Measurements from ENCODE around the gene CLEC9A. TPM values are rescaled to one million over a fixed set of nuclear protein-coding genes. Genes with fewer than 3 reads are reported as not detected.

CLEC9A gene
- total and polyA plus RNA-seq, 2 donors (not counting 1 experiment from before 2014, with no cell fraction given) = not detected

- no peak for ATAC-seq (ENCODE audit: low read depth)
- H3K9ac ChIP-seq (ENCODE audit: low read length) = no peak overlapping the region
- H3K27me3 ChIP-seq (replicated peaks in 1 of 4; ENCODE audit: control extremely low read depth in 1 of 4, control insufficient read depth in 3 of 4, insufficient read depth in 4 of 4, low read length in 3 of 4) = peaks cover 0 to 10% (median 5%) of the 10 kb centered on the region in 4 experiments
- H3K4me3 Mint-ChIP-seq = no peak overlapping the region
- no peak overlapping the region for H3K4me2 ChIP-seq (replicated peaks; ENCODE audit: low read depth, low read length, poor library complexity, severe bottlenecking)
- H2AFZ ChIP-seq (ENCODE audit: insufficient read depth, low read depth, low read length, poor library complexity, severe bottlenecking) = no peak overlapping the region
- H3K27ac Mint-ChIP-seq = no peak overlapping the region
- intact Hi-C loops (cut with micrococcal nuclease) = no loop called here
- no peaks in the 10 kb centered on the region for H3K36me3 ChIP-seq (replicated peaks in 1 of 2; ENCODE audit: control extremely low read depth in 1 of 2, control insufficient read depth in 1 of 2, extremely low read depth in 1 of 2, insufficient read depth in 2 of 2, low read length in 1 of 2)
- H3K9me3 ChIP-seq (ENCODE audit: control extremely low read depth in 1 of 3, control insufficient read depth in 2 of 3, insufficient read depth in 1 of 3, low read length in 2 of 3) = no peaks in the 10 kb centered on the region
- H3K4me3 ChIP-seq (ENCODE audit: control extremely low read depth in 1 of 5, extremely low read depth in 1 of 5, insufficient read depth in 1 of 5, low read depth in 2 of 5, low read length in 4 of 5) = no peak overlapping the region
- TF ChIP-seq, protein P1, sequence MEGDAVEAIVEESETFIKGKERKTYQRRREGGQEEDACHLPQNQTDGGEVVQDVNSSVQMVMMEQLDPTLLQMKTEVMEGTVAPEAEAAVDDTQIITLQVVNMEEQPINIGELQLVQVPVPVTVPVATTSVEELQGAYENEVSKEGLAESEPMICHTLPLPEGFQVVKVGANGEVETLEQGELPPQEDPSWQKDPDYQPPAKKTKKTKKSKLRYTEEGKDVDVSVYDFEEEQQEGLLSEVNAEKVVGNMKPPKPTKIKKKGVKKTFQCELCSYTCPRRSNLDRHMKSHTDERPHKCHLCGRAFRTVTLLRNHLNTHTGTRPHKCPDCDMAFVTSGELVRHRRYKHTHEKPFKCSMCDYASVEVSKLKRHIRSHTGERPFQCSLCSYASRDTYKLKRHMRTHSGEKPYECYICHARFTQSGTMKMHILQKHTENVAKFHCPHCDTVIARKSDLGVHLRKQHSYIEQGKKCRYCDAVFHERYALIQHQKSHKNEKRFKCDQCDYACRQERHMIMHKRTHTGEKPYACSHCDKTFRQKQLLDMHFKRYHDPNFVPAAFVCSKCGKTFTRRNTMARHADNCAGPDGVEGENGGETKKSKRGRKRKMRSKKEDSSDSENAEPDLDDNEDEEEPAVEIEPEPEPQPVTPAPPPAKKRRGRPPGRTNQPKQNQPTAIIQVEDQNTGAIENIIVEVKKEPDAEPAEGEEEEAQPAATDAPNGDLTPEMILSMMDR (IDR thresholded peaks at IDR 0.05) = no peak
- TF ChIP-seq EZH2 (IDR thresholded peaks at IDR 0.05; ENCODE audit: borderline replicate concordance, insufficient read depth, low read depth, low read length, poor library complexity, severe bottlenecking) = no peak
- no peaks in the 10 kb centered on the region for H3K79me2 ChIP-seq (ENCODE audit: control insufficient read depth, insufficient read depth, low read length)
- H3K4me1 Mint-ChIP-seq = no peaks in the 10 kb centered on the region
- no peak for DNase-seq
- H3K27me3 Mint-ChIP-seq = peaks cover 39% of the 10 kb centered on the region
- H3K4me1 ChIP-seq (ENCODE audit: control insufficient read depth in 2 of 2, insufficient read depth in 2 of 2, low read length in 2 of 2) = no peaks in the 10 kb centered on the region
- no peaks in the 10 kb centered on the region for H4K20me1 ChIP-seq (ENCODE audit: control insufficient read depth, insufficient read depth, low read length, poor library complexity, severe bottlenecking)
- no peak overlapping the region for H3K27ac ChIP-seq (ENCODE audit: low read length in 2 of 2)
- no peaks in the 10 kb centered on the region for H3K9me3 Mint-ChIP-seq (ENCODE audit: insufficient read depth)
- 79% methylated on average over 2 of the region's 4 CpGs for WGBS (ENCODE audit: insufficient coverage)
- ChIA-PET POLR2A (no interaction called here), CTCF (no interaction called here)
These were observed 29.2 kb upstream of the CLEC9A start for GRCh38 chr12:10001171-10001776.

GRCh38 chr12:10012630-10013330 lies 17.7 kb upstream of the CLEC9A start:
- H3K9me3 ChIP-seq (ENCODE audit: control extremely low read depth in 1 of 3, control insufficient read depth in 2 of 3, insufficient read depth in 1 of 3, low read length in 2 of 3) = peaks cover 0 to 1% (median 0%) of the 10 kb centered on the region in 3 donors
- no peaks in the 10 kb centered on the region for H4K20me1 ChIP-seq (ENCODE audit: control insufficient read depth, insufficient read depth, low read length, poor library complexity, severe bottlenecking)
- no peak for ATAC-seq (ENCODE audit: low read depth)
- H3K9ac ChIP-seq (ENCODE audit: low read length) = no peak overlapping the region
- H3K4me1 ChIP-seq (ENCODE audit: control insufficient read depth in 2 of 2, insufficient read depth in 2 of 2, low read length in 2 of 2) = no peaks in the 10 kb centered on the region
- Mint-ChIP-seq H3K27me3 (peaks cover 47% of the 10 kb centered on the region), H3K27ac (no peak overlapping the region), H3K9me3 (ENCODE audit: insufficient read depth) (no peaks in the 10 kb centered on the region), H3K4me3 (no peak overlapping the region), H3K4me1 (no peaks in the 10 kb centered on the region)
- no peak overlapping the region for H3K4me2 ChIP-seq (replicated peaks; ENCODE audit: low read depth, low read length, poor library complexity, severe bottlenecking)
- ChIA-PET POLR2A (no interaction called here), CTCF (interaction anchor here (0.9 to 1.4 kb wide), 2 partner anchors 9 to 73 kb away, joined by 4 to 5 read pairs; no protein-coding TSS in a partner anchor)
- TF ChIP-seq, protein P1 (IDR thresholded peaks at IDR 0.05) = no peak
- TF ChIP-seq EZH2 (IDR thresholded peaks at IDR 0.05; ENCODE audit: borderline replicate concordance, insufficient read depth, low read depth, low read length, poor library complexity, severe bottlenecking) = no peak
- 100% methylated on average over 2 of the region's 6 CpGs for WGBS (ENCODE audit: insufficient coverage)
- no peak overlapping the region for H3K4me3 ChIP-seq (ENCODE audit: control extremely low read depth in 1 of 5, extremely low read depth in 1 of 5, insufficient read depth in 1 of 5, low read depth in 2 of 5, low read length in 4 of 5)
- H3K27ac ChIP-seq (ENCODE audit: low read length in 2 of 2) = no peak overlapping the region
- H3K79me2 ChIP-seq (ENCODE audit: control insufficient read depth, insufficient read depth, low read length) = no peaks in the 10 kb centered on the region
- peaks cover 0 to 5% (median 2%) of the 10 kb centered on the region in 4 experiments for H3K27me3 ChIP-seq (replicated peaks in 1 of 4; ENCODE audit: control extremely low read depth in 1 of 4, control insufficient read depth in 3 of 4, insufficient read depth in 4 of 4, low read length in 3 of 4)
- intact Hi-C loops (cut with micrococcal nuclease) = no loop called here
- no peaks in the 10 kb centered on the region for H3K36me3 ChIP-seq (replicated peaks in 1 of 2; ENCODE audit: control extremely low read depth in 1 of 2, control insufficient read depth in 1 of 2, extremely low read depth in 1 of 2, insufficient read depth in 2 of 2, low read length in 1 of 2)
- H2AFZ ChIP-seq (ENCODE audit: insufficient read depth, low read depth, low read length, poor library complexity, severe bottlenecking) = no peak overlapping the region
- DNase-seq = no peak

Measured in B cell (primary cell).